Colon (tissue), 2 donors: Measurements from ENCODE around the gene FLNA.
"Not testable (repeated sequence)": the region's sequence is repeated elsewhere in the genome, so short reads cannot be mapped to it uniquely, and the experiment has no call there.

Experiments
- FAIRE-seq: peaks from 2 replicates; lab custom pipeline; 2012; peaks lifted over from hg19 to GRCh38; lab: Jason Lieb, UNC
- donor health status: control.
- donor health status: control.

The FLNA gene

DNA sequence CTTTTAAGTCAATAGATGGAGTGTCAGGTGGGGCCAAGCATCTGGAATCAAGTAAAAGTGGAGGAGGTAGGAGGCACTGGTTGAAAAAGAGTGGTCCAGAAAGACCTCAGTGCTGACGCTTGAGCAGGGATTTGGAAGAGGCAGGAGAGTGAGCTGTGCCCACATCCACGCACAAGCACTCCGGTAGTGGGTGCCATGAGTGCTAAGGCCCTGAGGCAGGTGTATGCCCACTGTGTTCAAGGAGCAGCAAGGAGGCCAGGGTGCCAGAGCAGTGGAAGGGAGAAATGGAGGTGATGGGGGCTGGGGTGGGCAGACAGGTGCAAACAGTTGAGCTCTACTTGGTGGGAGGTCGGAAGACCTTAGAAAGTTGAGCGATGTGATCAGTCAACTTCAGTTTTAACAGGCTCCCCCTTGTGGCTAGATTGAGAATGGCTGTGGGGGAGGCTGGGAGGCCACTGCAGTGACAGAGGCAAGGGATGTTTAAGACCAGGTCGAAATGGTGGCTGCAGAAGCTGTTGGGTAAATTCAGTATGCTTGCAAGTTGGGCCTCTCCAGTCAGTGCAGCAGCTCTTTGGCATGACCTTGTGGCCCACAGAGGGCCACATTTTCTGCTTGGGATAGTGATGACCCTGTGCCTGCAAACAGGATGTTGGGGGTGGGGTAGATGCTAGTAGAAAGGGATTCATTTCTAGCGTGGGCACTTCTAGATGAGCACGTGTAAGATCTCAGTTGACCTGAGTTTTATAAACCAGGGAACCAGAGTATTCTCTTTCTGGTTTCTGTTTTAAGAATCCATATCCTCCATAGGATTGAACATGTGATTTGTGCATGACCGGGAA, 66.1 kb downstream of the FLNA start:
- no peak for FAIRE-seq

DNA sequence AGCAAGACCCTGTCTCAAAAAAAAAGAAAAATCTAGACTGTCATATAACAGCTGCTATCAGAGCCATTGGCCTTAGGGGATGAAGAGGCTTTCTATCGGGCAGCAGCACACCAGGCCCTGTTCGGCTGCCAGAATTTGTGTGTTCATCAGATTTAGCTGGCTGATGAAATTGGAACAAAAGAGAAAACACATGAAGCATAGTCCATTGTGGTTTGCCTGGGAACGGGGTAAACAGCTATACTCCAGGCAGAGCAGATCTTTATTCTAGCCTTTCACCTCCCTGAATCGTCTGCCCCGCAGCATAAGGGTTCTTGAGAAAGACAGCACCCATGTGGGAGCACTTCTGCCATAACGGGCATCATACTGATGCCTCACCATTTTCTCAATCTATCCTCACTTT, 67.2 kb downstream of the FLNA start:
- FAIRE-seq = no peak

DNA sequence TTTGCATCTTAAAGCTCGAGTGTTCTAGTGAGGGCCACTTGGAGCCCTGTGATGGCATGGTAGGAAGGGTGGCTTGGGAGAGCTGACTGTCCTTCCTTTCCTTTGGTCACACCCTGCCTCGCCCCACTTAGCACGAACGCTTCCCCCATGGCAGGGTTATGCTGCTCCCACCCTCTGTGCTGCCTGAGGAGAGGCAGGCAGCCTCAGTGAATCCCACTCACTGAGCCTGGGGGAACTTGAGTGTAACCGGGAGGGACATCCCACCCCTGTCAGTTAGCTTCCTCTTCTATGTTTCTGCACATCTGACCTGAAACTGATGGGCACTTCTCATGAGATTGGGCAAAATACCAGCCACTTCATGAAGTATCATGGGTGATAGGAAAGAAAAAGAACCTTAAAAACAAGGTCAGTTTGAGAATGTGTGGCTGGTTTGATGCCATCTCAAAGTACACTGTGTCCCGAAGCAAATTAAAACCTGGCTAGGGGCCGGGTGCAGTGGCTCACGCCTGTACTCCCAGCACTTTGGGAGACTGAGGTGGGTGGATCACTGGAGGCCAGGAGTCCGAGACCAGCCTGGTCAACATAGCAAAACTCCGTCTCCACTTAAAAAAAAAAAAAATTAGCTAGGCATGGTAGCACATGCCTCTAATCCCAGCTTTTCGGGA, 68.8 kb downstream of the FLNA start:
- FAIRE-seq = no peak

- no peak for FAIRE-seq
Observed at GRCh38 chrX:154304846-154305245, 69.6 kb downstream of the FLNA start.

DNA sequence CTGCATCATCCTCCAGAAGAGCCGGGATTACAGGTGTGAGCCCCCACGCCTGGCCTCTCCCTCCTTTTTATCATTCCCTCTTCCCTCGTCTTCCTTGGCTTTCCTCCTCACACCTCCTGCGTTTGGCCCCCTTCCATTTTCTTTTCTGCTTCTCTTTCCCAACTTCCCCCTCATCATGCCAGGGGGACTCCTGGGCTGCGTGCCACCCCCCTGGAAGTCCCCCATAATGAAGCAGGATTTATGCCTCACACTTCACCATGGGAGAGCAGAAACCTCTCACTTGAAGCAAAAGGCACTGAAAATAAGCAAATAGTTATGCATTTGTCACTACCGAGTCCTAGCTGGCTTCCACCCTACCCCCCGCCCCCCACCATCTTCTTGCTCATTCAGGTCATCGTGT, 71.0 kb downstream of the FLNA start:
- no peak for FAIRE-seq

GRCh38 chrX:154302998-154303397, 71.4 kb downstream of the FLNA start:
- not testable (repeated sequence) for FAIRE-seq

DNA sequence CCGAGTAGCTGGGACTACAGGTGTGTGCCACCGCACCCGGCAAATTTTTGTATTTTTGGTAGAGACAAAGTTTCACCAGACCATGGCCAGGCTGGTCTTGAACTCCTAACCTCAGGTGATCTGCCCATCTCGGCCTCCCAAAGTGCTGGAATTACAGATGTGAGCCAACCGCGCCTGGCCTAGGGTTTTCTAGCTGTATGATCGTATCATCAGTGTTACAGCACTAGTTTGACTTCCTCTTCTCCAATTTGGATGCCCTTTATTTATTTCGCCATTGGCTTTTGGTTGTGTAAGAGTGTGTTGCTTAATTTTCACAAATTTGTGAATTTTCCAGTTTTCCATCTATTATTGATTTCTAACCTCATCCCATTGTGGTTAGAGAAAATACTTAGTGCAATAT, 73.6 kb downstream of the FLNA start:
- FAIRE-seq = no peak
